HG02610 (cell line): ENCODE results near the gene DGKB.

Experiments used
- ATAC-seq: cut with Tn5 transposase; IDR thresholded peaks from one replicate; pipeline ENCODE4 v1.9.1; 2021; ENCODE audit warnings: mild to moderate bottlenecking, moderate library complexity; ENCODE audit not compliant: unreplicated experiment

DGKB gene

GRCh38 chr7:14407246-14408015, 495.1 kb downstream of the DGKB start:
- no peak for ATAC-seq

GRCh38 chr7:14403587-14403986, 499.0 kb downstream of the DGKB start:
- ATAC-seq = no peak

DNA sequence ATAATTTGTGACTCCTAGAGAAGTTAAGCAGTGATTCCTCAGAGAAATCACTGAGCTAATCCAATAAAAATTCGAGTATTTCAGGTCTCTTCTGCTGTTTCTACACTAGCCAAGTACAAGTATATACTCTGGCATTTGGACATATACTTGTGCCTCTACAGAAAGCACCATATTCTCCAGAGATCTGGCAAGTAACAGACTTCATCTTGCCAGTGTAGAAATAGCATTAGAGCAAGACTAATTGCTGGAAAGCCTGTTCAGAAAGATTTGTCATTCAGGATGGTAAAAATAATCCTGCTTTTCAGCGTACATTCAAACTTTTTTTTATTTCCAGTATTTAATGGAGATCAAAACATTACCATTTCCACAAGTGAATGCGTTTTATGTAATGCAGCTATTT, 502.3 kb downstream of the DGKB start:
- ATAC-seq = no peak

GRCh38 chr7:14398526-14398925, 504.0 kb downstream of the DGKB start:
- no peak for ATAC-seq

DNA sequence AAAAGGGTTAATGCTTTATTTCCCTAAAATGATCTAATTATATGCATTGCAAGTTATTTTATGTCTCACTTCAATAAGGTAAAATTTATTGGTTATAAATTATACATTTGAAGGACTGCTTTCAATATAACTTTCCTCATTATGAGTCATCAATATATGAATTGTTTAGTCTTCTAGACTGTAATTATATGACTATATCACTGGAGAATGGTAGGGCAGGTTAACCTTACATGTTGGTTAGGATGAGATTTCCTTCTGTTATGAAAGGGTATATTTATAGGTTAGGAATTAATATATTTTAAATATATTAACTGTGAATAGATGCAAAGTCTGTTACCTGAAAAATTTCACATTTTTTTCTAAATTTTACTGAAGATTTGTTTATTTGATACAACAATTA, 506.7 kb downstream of the DGKB start:
- ATAC-seq = no peak

DNA sequence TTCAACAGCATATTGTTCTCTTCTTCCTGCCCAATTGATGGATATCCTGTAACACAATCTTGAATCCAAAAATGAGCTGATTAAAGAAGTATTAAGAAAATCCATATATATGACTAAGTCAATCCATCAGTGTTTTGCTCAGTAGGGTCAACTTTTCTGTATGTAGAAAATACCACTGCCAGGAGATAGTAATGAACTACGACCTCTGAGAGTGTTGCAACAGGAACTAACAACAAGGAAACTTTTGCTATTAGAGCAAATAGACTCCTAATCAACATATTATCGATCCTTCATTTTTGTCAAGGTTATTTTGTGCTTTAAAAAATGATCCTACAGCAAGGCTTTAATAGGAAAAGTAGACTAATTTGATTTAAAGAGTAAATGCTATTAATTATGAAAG, 507.8 kb downstream of the DGKB start:
- ATAC-seq = no peak

DNA sequence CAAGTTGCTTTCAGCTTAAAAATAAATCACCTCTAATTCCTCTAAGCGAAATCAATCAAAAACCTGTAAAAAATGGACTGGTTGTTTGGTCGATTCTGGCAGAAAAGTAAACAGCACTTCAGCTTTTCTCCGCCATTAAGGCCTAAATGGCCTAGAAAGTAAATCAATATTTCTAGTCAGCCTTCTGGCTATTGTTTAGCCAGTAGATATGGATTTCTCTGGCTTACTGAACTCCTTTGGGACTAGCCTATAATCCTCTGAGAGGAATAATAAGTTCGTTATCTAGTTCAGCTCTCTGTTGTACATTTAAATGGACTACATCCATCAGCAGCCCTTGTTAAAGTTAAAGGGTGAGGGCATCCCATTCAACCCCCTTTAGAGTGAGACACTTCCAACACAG, 513.0 kb downstream of the DGKB start:
- ATAC-seq = no peak

GRCh38 chr7:14389181-14389591, 513.4 kb downstream of the DGKB start:
- ATAC-seq = no peak

GRCh38 chr7:14385074-14385473, 517.5 kb downstream of the DGKB start:
- no peak for ATAC-seq

GRCh38 chr7:14381936-14382335, 520.6 kb downstream of the DGKB start:
- no peak for ATAC-seq

DNA sequence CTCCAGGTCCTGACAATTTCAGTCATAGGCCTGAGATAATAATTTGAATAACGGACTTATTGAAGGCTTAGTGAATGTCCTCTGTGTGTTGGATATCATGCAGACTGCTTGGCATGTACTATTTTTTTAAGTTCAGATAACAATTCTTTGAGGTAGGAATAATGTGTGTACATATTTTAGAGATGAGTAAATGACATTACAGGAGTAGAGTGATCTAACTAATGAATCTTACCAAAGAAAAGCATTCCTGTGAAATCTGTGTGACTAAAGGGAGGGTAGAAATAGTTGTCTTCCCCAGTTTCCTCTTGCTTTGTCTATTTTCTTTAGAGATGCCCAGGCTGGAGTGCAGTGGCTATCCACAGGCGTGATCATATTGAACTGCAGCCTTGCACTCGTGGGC, 521.2 kb downstream of the DGKB start:
- ATAC-seq = no peak

GRCh38 chr7:14380881-14381280, 521.7 kb downstream of the DGKB start:
- ATAC-seq = no peak

- no peak for ATAC-seq
Observed at GRCh38 chr7:14377646-14378266, 524.8 kb downstream of the DGKB start.

DNA sequence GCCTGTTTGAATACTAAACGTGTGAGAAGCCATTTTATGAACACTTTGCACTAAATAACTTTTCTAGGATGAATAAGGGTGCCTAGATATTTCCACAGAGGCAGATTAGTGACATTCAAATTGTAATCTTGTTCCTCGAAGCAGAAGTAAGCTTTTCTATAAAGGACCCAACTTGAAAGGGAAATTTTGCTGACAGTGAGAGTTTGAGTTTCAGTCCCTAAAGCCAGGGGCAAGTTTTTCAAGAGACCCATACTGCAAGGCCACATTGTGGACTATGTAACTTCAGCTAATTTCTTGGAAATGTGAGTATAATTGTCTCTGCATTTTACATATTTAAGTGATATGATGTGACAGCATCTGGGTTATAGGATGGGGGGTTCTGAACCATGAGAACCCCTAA, 525.8 kb downstream of the DGKB start:
- no peak for ATAC-seq

- no peak for ATAC-seq
Observed at GRCh38 chr7:14375998-14376397, 526.6 kb downstream of the DGKB start.

DNA sequence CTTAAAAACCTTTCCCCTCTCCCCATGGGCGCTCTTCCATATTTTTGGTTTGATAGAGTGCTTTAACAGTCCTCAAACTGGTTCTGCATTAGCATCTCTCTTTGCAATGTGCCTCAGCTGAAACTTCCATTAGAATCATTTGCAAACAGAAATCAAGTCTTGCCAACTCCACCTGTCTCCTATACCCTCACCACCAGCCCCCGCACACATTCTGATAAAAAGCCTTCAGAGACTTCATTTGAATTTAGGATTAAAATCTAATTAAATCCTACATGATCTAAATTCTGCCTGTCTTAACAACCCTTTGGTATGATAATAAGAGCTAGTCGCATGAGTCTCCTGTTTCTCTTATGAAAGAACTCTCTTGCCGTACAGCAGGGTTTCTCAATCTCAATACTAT, 528.2 kb downstream of the DGKB start:
- no peak for ATAC-seq

GRCh38 chr7:14368285-14368684, 534.3 kb downstream of the DGKB start:
- ATAC-seq = no peak

- no peak for ATAC-seq
Observed at GRCh38 chr7:14351167-14351566, 551.4 kb downstream of the DGKB start.

GRCh38 chr7:14341200-14341775, 561.3 kb downstream of the DGKB start:
- no peak for ATAC-seq

GRCh38 chr7:14340393-14341074, 562.0 kb downstream of the DGKB start:
- peak; percentile 63 for ATAC-seq

GRCh38 chr7:14339861-14340260, 562.7 kb downstream of the DGKB start:
- ATAC-seq = no peak

DNA sequence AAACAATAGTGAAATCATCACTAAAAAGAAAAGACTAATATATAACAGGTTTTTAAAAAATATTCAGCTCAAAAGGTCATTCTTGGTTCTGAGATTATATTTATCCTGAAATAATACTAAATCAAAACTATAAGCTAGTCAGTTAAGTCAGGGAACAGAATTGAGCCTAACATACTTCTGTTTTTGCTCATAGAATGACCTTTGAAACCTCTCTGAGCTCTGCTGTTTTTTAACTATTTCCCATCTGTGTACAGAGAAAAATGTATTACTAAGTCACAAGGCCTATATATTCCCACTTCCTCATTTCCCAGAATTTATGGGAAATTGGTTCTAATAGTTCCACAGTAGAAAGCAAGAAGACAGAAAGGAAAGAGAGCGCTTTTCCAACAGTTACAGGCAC, 566.3 kb downstream of the DGKB start:
- ATAC-seq = no peak
